CD4-positive, CD25-positive, alpha-beta regulatory T cell (primary cell): ENCODE results near the gene COL6A3. TPM values are rescaled to one million over a fixed set of nuclear protein-coding genes. Genes with fewer than 3 reads are reported as not detected.

ENCODE experiments used
- ATAC-seq, 2 donors: fragments of 150-1000 bp; cut with Tn5 transposase; one replicate each; pipeline ENCODE4 v1.10.0; 2021; ENCODE audit warnings: low read depth in 2 of 2, moderate number of reproducible peaks in 2 of 2, moderate library complexity in 1 of 2
- DNase-seq, 3 donors: peaks; one replicate each; pipeline versions ENCODE4 v3.0.0 to v3.0.0-alpha.2; 2012 to 2022; ENCODE audit warnings: mixed read lengths in 1 of 3
- H3K27ac ChIP-seq: one replicate; pipeline ENCODE4 v1.7.0; 2013; ENCODE audit warnings: mild to moderate bottlenecking, low read length; ENCODE audit not compliant: insufficient read depth, poor library complexity, severe bottlenecking
- H3K27me3 ChIP-seq: one replicate; pipeline ENCODE4 v1.7.0; 2013; ENCODE audit warnings: low read length; ENCODE audit not compliant: control insufficient read depth, insufficient read depth
- H3K36me3 ChIP-seq: one replicate; pipeline ENCODE4 v1.7.0; 2013; ENCODE audit warnings: mild to moderate bottlenecking, low read length, moderate library complexity; ENCODE audit not compliant: control insufficient read depth, insufficient read depth
- H3K4me1 ChIP-seq: 2 replicates; pipeline ENCODE4 v1.7.0; 2013; ENCODE audit warnings: mild to moderate bottlenecking, low read length; ENCODE audit not compliant: insufficient read depth, control insufficient read depth, poor library complexity, severe bottlenecking
- H3K4me3 ChIP-seq: one replicate; pipeline ENCODE4 v1.7.0; 2013; ENCODE audit warnings: low read depth, mild to moderate bottlenecking, low read length, moderate library complexity
- H3K9me3 ChIP-seq, 2 experiments: 1 replicate in 1 of 2; 2 replicates in 1 of 2; pipeline ENCODE4 v1.7.0; 2013; ENCODE audit warnings: low read length in 2 of 2, mild to moderate bottlenecking in 1 of 2, moderate library complexity in 1 of 2; ENCODE audit not compliant: control insufficient read depth in 2 of 2
- H3K27ac Mint-ChIP-seq, 3 donors: one replicate each; pipeline ENCODE4 v1.8.0; 2020 to 2022; ENCODE audit warnings: mild to moderate bottlenecking in 3 of 3, mixed read lengths in 3 of 3, moderate library complexity in 2 of 3
- H3K27me3 Mint-ChIP-seq: one replicate; pipeline ENCODE4 v1.8.0; 2022; ENCODE audit warnings: mild to moderate bottlenecking, mixed read lengths
- H3K36me3 Mint-ChIP-seq: one replicate; pipeline ENCODE4 v1.8.0; 2020; ENCODE audit warnings: mixed read lengths
- H3K4me1 Mint-ChIP-seq, 4 donors: one replicate each; pipeline ENCODE4 v1.8.0; 2020 to 2022; ENCODE audit warnings: mixed read lengths in 4 of 4, mild to moderate bottlenecking in 1 of 4
- H3K4me3 Mint-ChIP-seq, 4 donors: one replicate each; pipeline ENCODE4 v1.8.0; 2020 to 2022; ENCODE audit warnings: mild to moderate bottlenecking in 4 of 4, mixed read lengths in 4 of 4, moderate library complexity in 3 of 4
- H3K9me3 Mint-ChIP-seq, 7 donors: one replicate each; pipeline ENCODE4 v1.8.0; 2020 to 2022; ENCODE audit warnings: mixed read lengths in 7 of 7, mild to moderate bottlenecking in 3 of 7, moderate library complexity in 2 of 7
- polyA plus RNA-seq, 4 donors: library from polyadenylated mRNA; unstranded; fragments of 300-500 nt; fragmentation: Illumina TruSeq; gene quantifications; one replicate each; pipeline ENCODE4 v1.2.3, GENCODE V29; 2021
- total RNA-seq: library from RNA; stranded (reverse); gene quantifications from one replicate; pipeline ENCODE4 v1.2.3, GENCODE V29; 2022

COL6A3 gene
- total and polyA plus RNA-seq, 5 donors from 2014 or later: 0.18 to 3.4 (median 0.82) TPM

- Mint-ChIP-seq H3K27ac (no peak overlapping the region), H3K4me1 (no peaks in the 10 kb centered on the region), H3K4me3 (no peak overlapping the region), H3K36me3 (no peaks in the 10 kb centered on the region), H3K27me3 (no peaks in the 10 kb centered on the region), H3K9me3 (no peaks in the 10 kb centered on the region)
- Histone ChIP-seq H3K36me3 (no peaks in the 10 kb centered on the region), H3K27me3 (no peaks in the 10 kb centered on the region), H3K9me3 (no peaks in the 10 kb centered on the region), H3K27ac (no peak overlapping the region), H3K4me3 (no peak overlapping the region), H3K4me1 (no peaks in the 10 kb centered on the region)
- ATAC-seq: no peak
- no peak for DNase-seq
These were observed 8.9 kb downstream of the COL6A3 start for GRCh38 chr2:237405006-237405559.

- no peak overlapping the region for H3K4me3 Mint-ChIP-seq
- no peaks in the 10 kb centered on the region for H3K9me3 Mint-ChIP-seq
- DNase-seq (no peak), ATAC-seq (no peak)
- H3K36me3 Mint-ChIP-seq: no peaks in the 10 kb centered on the region
- H3K4me1 ChIP-seq: no peaks in the 10 kb centered on the region
- H3K27me3 Mint-ChIP-seq: no peaks in the 10 kb centered on the region
- H3K36me3 ChIP-seq: no peaks in the 10 kb centered on the region
- no peak overlapping the region for H3K4me3 ChIP-seq
- no peak overlapping the region for H3K27ac Mint-ChIP-seq
- no peaks in the 10 kb centered on the region for H3K4me1 Mint-ChIP-seq
- H3K27me3 ChIP-seq: no peaks in the 10 kb centered on the region
- H3K27ac ChIP-seq: no peak overlapping the region
- H3K9me3 ChIP-seq: no peaks in the 10 kb centered on the region
These were observed 9.6 kb downstream of the COL6A3 start for GRCh38 chr2:237404413-237404812.

GRCh38 chr2:237403024-237403882 lies 10.7 kb downstream of the COL6A3 start:
- Histone ChIP-seq H3K4me1 (no peaks in the 10 kb centered on the region), H3K27me3 (no peaks in the 10 kb centered on the region), H3K27ac (no peak overlapping the region), H3K4me3 (no peak overlapping the region), H3K36me3 (no peaks in the 10 kb centered on the region), H3K9me3 (no peaks in the 10 kb centered on the region)
- H3K4me1 Mint-ChIP-seq: no peaks in the 10 kb centered on the region
- H3K9me3 Mint-ChIP-seq: no peaks in the 10 kb centered on the region
- DNase-seq (no peak), ATAC-seq (no peak)
- H3K27ac Mint-ChIP-seq: no peak overlapping the region
- H3K36me3 Mint-ChIP-seq: no peaks in the 10 kb centered on the region
- no peaks in the 10 kb centered on the region for H3K27me3 Mint-ChIP-seq
- no peak overlapping the region for H3K4me3 Mint-ChIP-seq

- no peak overlapping the region for H3K27ac Mint-ChIP-seq
- Histone ChIP-seq H3K9me3 (no peaks in the 10 kb centered on the region), H3K36me3 (no peaks in the 10 kb centered on the region), H3K27ac (no peak overlapping the region), H3K4me1 (no peaks in the 10 kb centered on the region), H3K27me3 (no peaks in the 10 kb centered on the region), H3K4me3 (no peak overlapping the region)
- H3K4me1 Mint-ChIP-seq: no peaks in the 10 kb centered on the region
- H3K9me3 Mint-ChIP-seq: no peaks in the 10 kb centered on the region
- DNase-seq (no peak), ATAC-seq (no peak)
- no peak overlapping the region for H3K4me3 Mint-ChIP-seq
- H3K36me3 Mint-ChIP-seq: no peaks in the 10 kb centered on the region
- no peaks in the 10 kb centered on the region for H3K27me3 Mint-ChIP-seq
These were observed 13.8 kb downstream of the COL6A3 start for GRCh38 chr2:237400199-237400598.

- H3K4me3 Mint-ChIP-seq: no peak overlapping the region
- no peak overlapping the region for H3K27ac Mint-ChIP-seq
- no peaks in the 10 kb centered on the region for H3K27me3 ChIP-seq
- no peaks in the 10 kb centered on the region for H3K36me3 Mint-ChIP-seq
- no peaks in the 10 kb centered on the region for H3K4me1 ChIP-seq
- no peak overlapping the region for H3K27ac ChIP-seq
- H3K27me3 Mint-ChIP-seq: no peaks in the 10 kb centered on the region
- no peaks in the 10 kb centered on the region for H3K4me1 Mint-ChIP-seq
- H3K9me3 ChIP-seq: no peaks in the 10 kb centered on the region
- H3K9me3 Mint-ChIP-seq: peaks cover 0 to 2% (median 0%) of the 10 kb centered on the region in 7 donors
- H3K4me3 ChIP-seq: no peak overlapping the region
- DNase-seq (no peak), ATAC-seq (no peak)
- no peaks in the 10 kb centered on the region for H3K36me3 ChIP-seq
These were observed 16.9 kb downstream of the COL6A3 start for GRCh38 chr2:237397072-237397471.

- Mint-ChIP-seq H3K4me3 (no peak overlapping the region), H3K9me3 (peaks cover 0 to 2% (median 0%) of the 10 kb centered on the region in 7 donors), H3K27me3 (no peaks in the 10 kb centered on the region), H3K36me3 (no peaks in the 10 kb centered on the region), H3K27ac (no peak overlapping the region), H3K4me1 (no peaks in the 10 kb centered on the region)
- Histone ChIP-seq H3K36me3 (no peaks in the 10 kb centered on the region), H3K4me1 (no peaks in the 10 kb centered on the region), H3K4me3 (no peak overlapping the region), H3K27me3 (no peaks in the 10 kb centered on the region), H3K27ac (no peak overlapping the region), H3K9me3 (no peaks in the 10 kb centered on the region)
- DNase-seq (no peak), ATAC-seq (no peak)
These were observed 20.4 kb downstream of the COL6A3 start for GRCh38 chr2:237393523-237393922.

- H3K4me3 Mint-ChIP-seq: no peak overlapping the region
- Histone ChIP-seq H3K36me3 (no peaks in the 10 kb centered on the region), H3K27me3 (no peaks in the 10 kb centered on the region), H3K4me1 (no peaks in the 10 kb centered on the region), H3K27ac (no peak overlapping the region), H3K9me3 (no peaks in the 10 kb centered on the region), H3K4me3 (no peak overlapping the region)
- no peaks in the 10 kb centered on the region for H3K27me3 Mint-ChIP-seq
- no peak for DNase-seq
- no peaks in the 10 kb centered on the region for H3K4me1 Mint-ChIP-seq
- H3K27ac Mint-ChIP-seq: peak overlapping the region in 1 of 3 donors; percentile 16
- ATAC-seq: no peak
- H3K9me3 Mint-ChIP-seq: peaks cover 0 to 2% (median 0%) of the 10 kb centered on the region in 7 donors
- no peaks in the 10 kb centered on the region for H3K36me3 Mint-ChIP-seq
These were observed 21.8 kb downstream of the COL6A3 start for GRCh38 chr2:237392186-237392585.

- no peaks in the 10 kb centered on the region for H3K27me3 Mint-ChIP-seq
These were observed 22.8 kb downstream of the COL6A3 start for GRCh38 chr2:237391140-237391539.

More at GRCh38 chr2:237391140-237391539, 22.8 kb downstream of the COL6A3 start:
- Histone ChIP-seq H3K27me3 (no peaks in the 10 kb centered on the region), H3K27ac (no peak overlapping the region), H3K4me1 (no peaks in the 10 kb centered on the region), H3K9me3 (no peaks in the 10 kb centered on the region), H3K36me3 (no peaks in the 10 kb centered on the region), H3K4me3 (no peak overlapping the region)
- Mint-ChIP-seq H3K9me3 (peaks cover 0 to 2% (median 0%) of the 10 kb centered on the region in 7 donors), H3K36me3 (no peaks in the 10 kb centered on the region), H3K27ac (no peak overlapping the region), H3K4me1 (no peaks in the 10 kb centered on the region), H3K4me3 (no peak overlapping the region)
- DNase-seq: no peak
- no peak for ATAC-seq
